A673 (cell line): Measurements from ENCODE around the gene SMURF1.

Experiments used
- CTCF ChIP-seq: fragments of 300-800, 200-600 bp; sonication (generic); conservative IDR thresholded peaks from 2 replicates; pipeline ENCODE4 v1.5.1; 2017; ENCODE audit warnings: low read depth, mild to moderate bottlenecking, antibody characterized with exemption, low read length, moderate library complexity, mixed read lengths
- EZH2 ChIP-seq: fragments of 200-600 bp; sonication (generic); IDR thresholded peaks from 2 replicates; pipeline ENCODE4 v1.6.1; 2017; ENCODE audit warnings: borderline replicate concordance, low read depth, mild to moderate bottlenecking, mixed read lengths, antibody characterized with exemption, low read length; ENCODE audit not compliant: poor library complexity, severe bottlenecking

GRCh38 chr7:99027841-99028240 lies 116.1 kb downstream of the SMURF1 start:
- no peak for TF ChIP-seq EZH2
- no peak for TF ChIP-seq CTCF
